ENCODE measurements around the gene ILF3.

The ILF3 gene

DNA sequence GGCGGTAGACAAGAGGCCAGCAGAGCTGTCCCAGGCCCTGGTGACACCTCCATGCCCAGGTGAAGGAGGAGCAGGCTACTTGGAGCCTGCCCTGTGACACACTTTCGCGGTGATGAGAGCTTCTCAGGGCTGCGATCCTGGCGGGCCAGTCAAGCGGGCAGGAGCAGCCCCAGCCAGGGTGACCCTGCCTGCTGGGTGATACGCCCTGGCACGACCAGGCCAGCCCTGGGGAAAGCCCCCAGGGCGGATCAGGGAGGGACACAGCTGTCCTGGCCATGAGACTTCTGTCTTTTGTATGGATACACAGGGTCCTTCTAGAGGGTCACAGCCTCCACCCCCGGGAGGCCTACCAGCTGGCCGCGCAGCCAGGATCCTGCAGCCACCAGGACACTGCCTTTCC is 76.8 kb downstream of the ILF3 start:
- DNase-seq (ENCODE audit: low spot score): no peak

DNA sequence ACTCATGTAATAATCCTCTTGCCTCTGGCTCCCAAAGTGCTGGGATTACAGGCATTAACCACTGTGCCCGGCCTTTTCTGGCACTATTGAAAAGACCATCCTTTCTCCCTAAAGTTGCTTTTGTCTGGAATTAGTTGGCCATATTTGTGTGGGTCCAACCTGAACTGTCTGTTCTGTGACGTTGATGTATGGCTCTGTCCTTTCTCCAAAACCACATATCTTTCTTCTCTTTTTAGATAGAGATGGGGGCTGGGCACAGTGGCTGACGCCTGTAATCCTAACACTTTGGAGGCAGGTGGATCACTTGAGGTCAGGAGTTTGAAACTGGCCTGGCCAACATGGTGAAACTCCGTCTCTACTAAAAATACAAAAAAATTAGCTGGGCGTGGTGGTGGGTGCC is 81.6 kb downstream of the ILF3 start:
- DNase-seq (ENCODE audit: low spot score): no peak

DNA sequence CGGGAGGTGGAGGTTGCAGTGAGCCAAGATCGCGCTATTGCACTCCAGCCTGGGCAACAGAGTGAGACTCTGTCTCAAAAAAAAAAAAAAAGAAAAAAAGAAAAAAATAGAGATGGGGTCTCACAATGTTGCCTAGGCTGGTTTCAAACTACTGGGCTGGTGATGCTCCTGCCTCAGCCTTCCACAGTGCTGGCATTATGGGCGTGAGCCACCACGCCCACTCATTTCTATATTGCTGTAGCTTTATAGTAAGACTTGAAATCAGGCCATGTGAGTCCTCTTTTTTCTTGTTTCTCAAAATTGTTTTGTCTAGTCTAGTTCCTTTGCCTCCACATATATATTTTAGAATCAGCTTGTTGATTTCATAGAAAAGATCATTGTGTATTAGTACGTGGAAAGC is 82.0 kb downstream of the ILF3 start:
- DNase-seq (ENCODE audit: low spot score): no peak

DNA sequence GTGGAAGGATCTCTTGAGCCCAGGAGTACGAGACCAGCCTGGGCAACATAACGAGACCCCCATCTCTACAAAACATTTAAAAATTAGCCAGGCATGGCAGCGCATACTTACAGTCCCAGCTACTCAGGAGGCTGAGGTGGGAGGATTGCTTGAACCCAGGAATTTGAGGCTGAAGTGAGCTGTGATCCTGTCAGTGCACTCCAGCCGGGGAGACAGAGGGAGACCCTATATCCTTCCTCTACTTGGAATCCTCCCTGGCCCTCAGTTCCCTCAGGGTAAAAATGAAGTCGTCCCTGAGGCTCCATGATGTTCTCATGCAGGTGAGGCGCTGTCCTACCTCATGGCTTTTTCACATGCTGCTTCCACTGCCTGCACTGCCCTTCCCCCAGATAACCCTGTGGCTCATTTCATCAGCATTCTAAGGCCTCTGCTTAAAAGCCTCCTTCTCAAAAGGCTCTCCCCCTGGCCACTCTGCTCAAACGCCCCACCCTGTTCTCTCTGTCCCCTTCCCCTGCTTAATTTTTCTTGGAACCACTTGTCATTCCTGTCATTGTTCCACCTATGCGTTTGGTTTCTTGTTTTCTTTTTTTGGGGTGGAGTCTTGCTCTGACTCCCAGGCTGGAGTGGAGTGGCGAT is 82.9 kb downstream of the ILF3 start:
- no peak for DNase-seq (ENCODE audit: low spot score)

DNA sequence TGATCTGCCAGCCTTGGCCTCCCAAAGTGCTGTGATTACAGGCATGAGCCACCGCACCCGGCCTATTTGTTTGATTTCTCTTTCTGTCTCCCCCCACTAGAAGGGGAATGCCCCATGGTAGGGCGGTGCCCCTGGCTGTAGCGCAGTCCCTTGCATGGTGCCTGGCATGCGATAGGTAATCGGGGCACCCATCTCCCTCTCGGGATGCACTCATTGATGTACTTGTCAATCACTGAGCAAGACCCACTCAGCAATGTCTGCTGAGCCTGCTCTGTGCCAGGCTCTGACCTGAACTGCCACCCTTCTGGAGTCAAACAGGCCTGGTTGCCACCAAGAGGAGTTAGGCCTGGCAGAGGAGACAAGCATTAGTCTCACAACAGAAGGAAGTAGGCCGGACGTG is 83.6 kb downstream of the ILF3 start:
- DNase-seq (ENCODE audit: low spot score): no peak

DNA sequence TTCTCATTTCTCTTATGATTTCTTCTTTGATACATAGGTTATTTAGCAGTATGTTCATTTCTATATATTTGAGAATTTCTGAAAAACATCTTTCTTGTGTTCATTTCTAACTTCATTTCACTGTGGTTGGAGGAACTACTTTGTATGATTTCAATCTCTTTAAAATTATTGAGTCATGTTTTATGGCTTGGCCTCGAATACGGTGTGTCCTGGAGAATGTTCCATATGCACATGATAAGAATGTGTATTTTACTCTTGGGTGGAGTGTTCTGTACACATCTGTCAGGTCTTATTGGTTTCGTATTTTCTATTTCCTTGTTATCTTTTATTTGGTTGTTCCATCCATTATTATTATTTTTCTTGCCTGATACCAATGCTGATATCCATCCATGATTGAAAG is 86.7 kb downstream of the ILF3 start:
- no peak for DNase-seq (ENCODE audit: low spot score)

All from putamen (tissue), 1 donor.